Vagina (tissue), 2 donors: Measurements from ENCODE around the gene AKAP13.

Source experiments
- POLR2A ChIP-seq, 2 donors: fragments of 450-650 bp; IDR thresholded peaks; one replicate each; pipeline ENCODE4 v1.6.1; 2017; ENCODE audit warnings: antibody characterized with exemption in 2 of 2, mild to moderate bottlenecking in 2 of 2, moderate library complexity in 2 of 2
- TF ChIP-seq, protein P1 (sequence below), 3 experiments: fragments of 450-650 bp in 2 of 3; fragments of 200-600 bp in 1 of 3; sonication (generic) in 1 of 3; IDR thresholded peaks; one replicate each; pipeline ENCODE4 v1.5.1; 2017 to 2019; ENCODE audit warnings: antibody characterized with exemption in 3 of 3, mild to moderate bottlenecking in 2 of 3, moderate library complexity in 2 of 3

DNA sequence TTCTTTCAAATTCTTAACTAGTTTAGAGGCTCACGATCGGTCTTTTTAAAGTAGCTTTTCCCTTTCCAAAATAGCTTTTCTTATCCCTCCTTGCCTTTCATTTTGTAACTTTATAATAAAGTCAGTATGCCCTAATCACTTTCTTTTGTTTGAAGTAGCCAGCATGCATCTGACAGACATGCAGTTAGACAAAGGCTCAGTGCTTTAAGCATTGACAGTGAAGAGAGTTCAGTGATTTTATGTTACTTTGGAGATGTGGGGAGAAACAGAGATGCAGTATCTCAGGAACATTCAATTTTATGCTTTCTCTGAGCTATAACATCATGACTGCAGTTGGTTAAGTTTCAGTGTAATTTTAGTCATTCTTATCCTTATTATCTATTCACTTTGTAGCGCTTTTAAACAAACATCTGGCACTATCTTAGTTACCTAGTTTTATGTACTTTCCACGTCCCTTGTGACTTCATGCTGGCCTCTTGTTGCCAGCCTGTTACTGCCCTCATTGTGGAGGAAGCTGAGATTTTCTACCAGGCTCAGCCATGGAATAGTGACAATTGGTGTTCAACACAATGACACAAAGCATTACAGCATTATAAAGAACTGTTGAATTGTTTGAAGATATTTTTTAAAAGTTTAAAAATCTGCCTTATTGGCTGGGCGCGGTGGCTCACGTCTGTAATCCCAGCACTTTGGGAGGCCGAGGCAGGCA, 90.3 kb downstream of the AKAP13 start:
- TF ChIP-seq, protein P1, sequence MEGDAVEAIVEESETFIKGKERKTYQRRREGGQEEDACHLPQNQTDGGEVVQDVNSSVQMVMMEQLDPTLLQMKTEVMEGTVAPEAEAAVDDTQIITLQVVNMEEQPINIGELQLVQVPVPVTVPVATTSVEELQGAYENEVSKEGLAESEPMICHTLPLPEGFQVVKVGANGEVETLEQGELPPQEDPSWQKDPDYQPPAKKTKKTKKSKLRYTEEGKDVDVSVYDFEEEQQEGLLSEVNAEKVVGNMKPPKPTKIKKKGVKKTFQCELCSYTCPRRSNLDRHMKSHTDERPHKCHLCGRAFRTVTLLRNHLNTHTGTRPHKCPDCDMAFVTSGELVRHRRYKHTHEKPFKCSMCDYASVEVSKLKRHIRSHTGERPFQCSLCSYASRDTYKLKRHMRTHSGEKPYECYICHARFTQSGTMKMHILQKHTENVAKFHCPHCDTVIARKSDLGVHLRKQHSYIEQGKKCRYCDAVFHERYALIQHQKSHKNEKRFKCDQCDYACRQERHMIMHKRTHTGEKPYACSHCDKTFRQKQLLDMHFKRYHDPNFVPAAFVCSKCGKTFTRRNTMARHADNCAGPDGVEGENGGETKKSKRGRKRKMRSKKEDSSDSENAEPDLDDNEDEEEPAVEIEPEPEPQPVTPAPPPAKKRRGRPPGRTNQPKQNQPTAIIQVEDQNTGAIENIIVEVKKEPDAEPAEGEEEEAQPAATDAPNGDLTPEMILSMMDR (IDR thresholded peaks at IDR 0.05): no peak
- TF ChIP-seq POLR2A (IDR thresholded peaks at IDR 0.05): no peak
